PC-3 (cell line): ENCODE data around the gene INPP5D. TPM values are rescaled to one million over a fixed set of nuclear protein-coding genes. Genes with fewer than 3 reads are reported as not detected.

Experiments
- ATAC-seq: fragments of 200-7000 bp; cut with Tn5 transposase; 2 replicates; pipeline ENCODE4 v1.9.1; 2020; ENCODE audit warnings: mild to moderate bottlenecking, moderate library complexity
- BruUV-seq: library from RNA; stranded (reverse); fragments of 400-500 nt; replicated peaks from 2 replicates; lab custom pipeline; 2021; lab: Mats Ljungman, UMichigan
- CTCF ChIA-PET: fragments of 300-600 bp; sonication (Branson Sonifier 250); formaldehyde crosslinking; loops from one replicate; lab custom pipeline; 2022; ENCODE audit warnings: antibody characterized with exemption; lab: Charles Lee
- POLR2A ChIA-PET: fragments of 300-600 bp; sonication (Branson Sonifier 250); formaldehyde crosslinking; loops from one replicate; lab custom pipeline; 2022; ENCODE audit warnings: antibody characterized with exemption; ENCODE audit not compliant: unreplicated experiment; lab: Charles Lee
- DNase-seq: peaks from one replicate; pipeline ENCODE4 v3.0.0-alpha.2; 2015
- H2AFZ ChIP-seq: fragments of 300-600 bp; sonication (generic); 2 replicates; pipeline ENCODE4 v1.6.0; 2016; ENCODE audit warnings: antibody characterized with exemption, low read length
- H3F3A ChIP-seq: fragments of 300-600 bp; sonication (generic); one replicate; pipeline ENCODE4 v1.6.0; 2017; ENCODE audit warnings: antibody characterized with exemption, low read length, control low read depth, mild to moderate bottlenecking; ENCODE audit not compliant: unreplicated experiment
- H3K27ac ChIP-seq: fragments of 300-600 bp; sonication (generic); 2 replicates; pipeline ENCODE4 v1.5.1; 2016; ENCODE audit warnings: mild to moderate bottlenecking, low read length
- H3K27me3 ChIP-seq: fragments of 300-600 bp; sonication (generic); 2 replicates; pipeline ENCODE4 v1.6.1; 2016; ENCODE audit warnings: low read length, mixed read lengths
- H3K36me3 ChIP-seq: fragments of 300-600 bp; sonication (generic); 2 replicates; pipeline ENCODE4 v1.6.1; 2016; ENCODE audit warnings: low read depth, mixed run types, low read length, mixed read lengths
- H3K4me1 ChIP-seq: fragments of 300-600 bp; sonication (generic); 2 replicates; pipeline ENCODE4 v1.5.1; 2016; ENCODE audit warnings: low read length; ENCODE audit not compliant: insufficient read depth
- H3K4me2 ChIP-seq: fragments of 300-600 bp; sonication (generic); 2 replicates; pipeline ENCODE4 v1.6.0; 2016; ENCODE audit warnings: low read length
- H3K4me3 ChIP-seq: fragments of 300-600 bp; sonication (generic); 2 replicates; pipeline ENCODE4 v1.5.1; 2016; ENCODE audit warnings: mild to moderate bottlenecking, low read length, mixed read lengths
- H3K79me2 ChIP-seq: fragments of 300-600 bp; sonication (generic); 2 replicates; pipeline ENCODE4 v1.6.1; 2017; ENCODE audit warnings: low read length, mixed read lengths
- H3K9ac ChIP-seq: fragments of 300-600 bp; sonication (generic); 2 replicates; pipeline ENCODE4 v1.6.0; 2016; ENCODE audit warnings: mild to moderate bottlenecking, low read length
- H3K9me2 ChIP-seq: fragments of 300-600 bp; sonication (generic); replicated peaks from 2 replicates; pipeline ENCODE4 v1.6.1; 2016; ENCODE audit warnings: mixed run types, low read length, mixed read lengths
- H3K9me3 ChIP-seq: fragments of 300-600 bp; sonication (generic); 2 replicates; pipeline ENCODE4 v1.6.1; 2016; ENCODE audit warnings: low read length, mixed read lengths
- H4K20me1 ChIP-seq: fragments of 300-600 bp; sonication (generic); 2 replicates; pipeline ENCODE4 v1.6.1; 2016; ENCODE audit warnings: low read length, mixed read lengths
- EZH2 ChIP-seq: fragments of 300-600 bp; sonication (generic); IDR thresholded peaks from one replicate; pipeline ENCODE4 v1.6.1; 2017; ENCODE audit warnings: antibody characterized with exemption, mild to moderate bottlenecking, low read length; ENCODE audit not compliant: unreplicated experiment
- EZH2phosphoT487 ChIP-seq: fragments of 300-600 bp; sonication (generic); IDR thresholded peaks from 2 replicates; pipeline ENCODE4 v1.6.1; 2018; ENCODE audit warnings: mild to moderate bottlenecking, antibody characterized with exemption, low read length, borderline replicate concordance
- intact Hi-C: fragments of 100-400 bp; cut with micrococcal nuclease; formaldehyde crosslinking; loops from 2 replicates; pipeline ENCODE4 v1.9.0; 2023
- total RNA-seq: library from RNA; depleted of rRNA; stranded (reverse); fragments of >200 nt; gene quantifications from 2 replicates; pipeline ENCODE4 v1.2.3, GENCODE V29; 2014
- TF ChIP-seq, protein P1 (sequence below): fragments of 300-600 bp; sonication (generic); conservative IDR thresholded peaks from 2 replicates; pipeline ENCODE4 v1.5.1; 2017; ENCODE audit warnings: antibody characterized with exemption, low read depth, mild to moderate bottlenecking, low read length

The INPP5D gene
- total RNA-seq, 1 experiment from 2014 or later, result 0.26 TPM

DNA sequence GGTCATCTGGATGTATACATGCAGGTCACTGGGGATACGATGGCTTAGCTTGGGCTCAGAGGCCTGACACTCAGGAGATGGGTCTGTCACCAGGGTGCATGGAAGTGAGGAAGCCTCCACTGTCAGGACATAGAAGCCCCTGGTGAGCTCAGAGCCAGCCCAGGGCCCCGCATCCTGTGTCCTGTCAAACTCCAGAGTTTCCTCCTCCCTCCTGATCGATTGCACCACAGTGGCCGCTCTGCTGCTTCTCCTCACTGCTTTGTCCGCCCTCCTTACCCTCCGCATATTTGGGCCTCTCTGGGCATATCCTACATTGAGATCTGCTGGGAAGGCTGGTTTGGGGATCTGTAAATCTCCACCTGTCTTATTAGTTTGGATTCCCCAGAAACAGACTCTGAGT is 153.8 kb downstream of the INPP5D start:
- no peak overlapping the region for H3K4me3 ChIP-seq
- H3F3A ChIP-seq, result no peaks in the 10 kb centered on the region
- TF ChIP-seq, protein P1, sequence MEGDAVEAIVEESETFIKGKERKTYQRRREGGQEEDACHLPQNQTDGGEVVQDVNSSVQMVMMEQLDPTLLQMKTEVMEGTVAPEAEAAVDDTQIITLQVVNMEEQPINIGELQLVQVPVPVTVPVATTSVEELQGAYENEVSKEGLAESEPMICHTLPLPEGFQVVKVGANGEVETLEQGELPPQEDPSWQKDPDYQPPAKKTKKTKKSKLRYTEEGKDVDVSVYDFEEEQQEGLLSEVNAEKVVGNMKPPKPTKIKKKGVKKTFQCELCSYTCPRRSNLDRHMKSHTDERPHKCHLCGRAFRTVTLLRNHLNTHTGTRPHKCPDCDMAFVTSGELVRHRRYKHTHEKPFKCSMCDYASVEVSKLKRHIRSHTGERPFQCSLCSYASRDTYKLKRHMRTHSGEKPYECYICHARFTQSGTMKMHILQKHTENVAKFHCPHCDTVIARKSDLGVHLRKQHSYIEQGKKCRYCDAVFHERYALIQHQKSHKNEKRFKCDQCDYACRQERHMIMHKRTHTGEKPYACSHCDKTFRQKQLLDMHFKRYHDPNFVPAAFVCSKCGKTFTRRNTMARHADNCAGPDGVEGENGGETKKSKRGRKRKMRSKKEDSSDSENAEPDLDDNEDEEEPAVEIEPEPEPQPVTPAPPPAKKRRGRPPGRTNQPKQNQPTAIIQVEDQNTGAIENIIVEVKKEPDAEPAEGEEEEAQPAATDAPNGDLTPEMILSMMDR, result no peak
- no peak for TF ChIP-seq EZH2
- TF ChIP-seq EZH2phosphoT487, result no peak
- ChIA-PET POLR2A (no interaction called here), CTCF (no interaction called here)
- no peaks in the 10 kb centered on the region for H3K9me3 ChIP-seq
- H3K27me3 ChIP-seq, result no peaks in the 10 kb centered on the region
- no peak overlapping the region for H3K27ac ChIP-seq
- ATAC-seq (no peak), DNase-seq (no peak)
- intact Hi-C loops, result no loop called here
- H2AFZ ChIP-seq, result no peak overlapping the region
- H3K4me1 ChIP-seq, result peaks cover 26% of the 10 kb centered on the region
- H3K79me2 ChIP-seq, result no peaks in the 10 kb centered on the region
- H3K9me2 ChIP-seq, result no peaks in the 10 kb centered on the region
- no peaks in the 10 kb centered on the region for H4K20me1 ChIP-seq
- no TSS peak for BruUV-seq
- H3K9ac ChIP-seq, result no peak overlapping the region
- no peaks in the 10 kb centered on the region for H3K36me3 ChIP-seq
- no peak overlapping the region for H3K4me2 ChIP-seq

- BruUV-seq, result no TSS peak
- no peaks in the 10 kb centered on the region for H3K9me2 ChIP-seq
- H3K4me1 ChIP-seq, result no peaks in the 10 kb centered on the region
- no peak overlapping the region for H3K4me3 ChIP-seq
- H3K27ac ChIP-seq, result no peak overlapping the region
- H3K27me3 ChIP-seq, result no peaks in the 10 kb centered on the region
- TF ChIP-seq, protein P1, result no peak
- no peak for TF ChIP-seq EZH2phosphoT487
- TF ChIP-seq EZH2, result no peak
- no peaks in the 10 kb centered on the region for H3K79me2 ChIP-seq
- ChIA-PET CTCF (no interaction called here), POLR2A (no interaction called here)
- H4K20me1 ChIP-seq, result no peaks in the 10 kb centered on the region
- no peak overlapping the region for H3K9ac ChIP-seq
- H2AFZ ChIP-seq, result no peak overlapping the region
- DNase-seq, result no peak
- no peaks in the 10 kb centered on the region for H3K9me3 ChIP-seq
- intact Hi-C loops, result no loop called here
- no peak for ATAC-seq
- H3K36me3 ChIP-seq, result no peaks in the 10 kb centered on the region
- H3F3A ChIP-seq, result no peaks in the 10 kb centered on the region
- no peak overlapping the region for H3K4me2 ChIP-seq
Observed at GRCh38 chr2:233217892-233218377, 157.8 kb downstream of the INPP5D start.

- ATAC-seq (no peak), DNase-seq (no peak)
- TF ChIP-seq EZH2phosphoT487 (no peak), EZH2 (no peak)
- TF ChIP-seq, protein P1, result no peak
- no peaks in the 10 kb centered on the region for H3F3A ChIP-seq
- no peaks in the 10 kb centered on the region for H3K9me3 ChIP-seq
- BruUV-seq, result no TSS peak
- H2AFZ ChIP-seq, result no peak overlapping the region
- no peaks in the 10 kb centered on the region for H4K20me1 ChIP-seq
- no peak overlapping the region for H3K27ac ChIP-seq
- POLR2A ChIA-PET, result no interaction called here
- H3K9ac ChIP-seq, result no peak overlapping the region
- H3K9me2 ChIP-seq, result no peaks in the 10 kb centered on the region
- H3K4me3 ChIP-seq, result no peak overlapping the region
- H3K36me3 ChIP-seq, result no peaks in the 10 kb centered on the region
- intact Hi-C loops, result no loop called here
- no peaks in the 10 kb centered on the region for H3K4me1 ChIP-seq
- H3K79me2 ChIP-seq, result no peaks in the 10 kb centered on the region
- CTCF ChIA-PET, result no interaction called here
- H3K27me3 ChIP-seq, result no peaks in the 10 kb centered on the region
- no peak overlapping the region for H3K4me2 ChIP-seq
Observed at GRCh38 chr2:233218836-233219235, 158.7 kb downstream of the INPP5D start.
